Measurements from ENCODE around the gene GABBR2.

DNA sequence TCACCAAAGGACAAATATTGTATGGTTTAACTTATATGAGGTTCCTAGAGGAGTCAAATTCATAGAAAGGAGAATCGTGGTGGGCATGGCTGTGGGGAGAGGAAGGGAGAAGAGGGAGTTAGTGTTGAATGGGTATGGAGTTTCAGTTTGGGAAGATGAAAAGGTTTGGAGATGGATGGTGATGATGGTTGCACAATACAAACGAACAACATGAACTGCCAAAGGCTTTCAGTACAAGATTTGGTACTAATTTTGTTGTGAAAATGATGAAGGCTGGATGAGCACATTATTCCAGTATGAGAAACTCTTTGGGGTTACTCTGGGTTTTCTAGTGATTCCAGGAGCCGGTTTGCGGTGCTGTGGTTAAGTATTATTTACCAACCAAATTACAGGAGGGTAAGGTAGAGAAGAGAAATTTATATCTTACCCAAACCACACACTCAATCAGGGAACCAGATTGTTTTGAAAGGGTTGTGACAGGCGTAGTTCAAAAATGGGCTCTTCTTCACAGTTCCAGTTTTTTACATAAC, 341.3 kb downstream of the GABBR2 start:
- TF ChIP-seq, protein P1, sequence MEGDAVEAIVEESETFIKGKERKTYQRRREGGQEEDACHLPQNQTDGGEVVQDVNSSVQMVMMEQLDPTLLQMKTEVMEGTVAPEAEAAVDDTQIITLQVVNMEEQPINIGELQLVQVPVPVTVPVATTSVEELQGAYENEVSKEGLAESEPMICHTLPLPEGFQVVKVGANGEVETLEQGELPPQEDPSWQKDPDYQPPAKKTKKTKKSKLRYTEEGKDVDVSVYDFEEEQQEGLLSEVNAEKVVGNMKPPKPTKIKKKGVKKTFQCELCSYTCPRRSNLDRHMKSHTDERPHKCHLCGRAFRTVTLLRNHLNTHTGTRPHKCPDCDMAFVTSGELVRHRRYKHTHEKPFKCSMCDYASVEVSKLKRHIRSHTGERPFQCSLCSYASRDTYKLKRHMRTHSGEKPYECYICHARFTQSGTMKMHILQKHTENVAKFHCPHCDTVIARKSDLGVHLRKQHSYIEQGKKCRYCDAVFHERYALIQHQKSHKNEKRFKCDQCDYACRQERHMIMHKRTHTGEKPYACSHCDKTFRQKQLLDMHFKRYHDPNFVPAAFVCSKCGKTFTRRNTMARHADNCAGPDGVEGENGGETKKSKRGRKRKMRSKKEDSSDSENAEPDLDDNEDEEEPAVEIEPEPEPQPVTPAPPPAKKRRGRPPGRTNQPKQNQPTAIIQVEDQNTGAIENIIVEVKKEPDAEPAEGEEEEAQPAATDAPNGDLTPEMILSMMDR (IDR thresholded peaks at IDR 0.05), result no peak
- no peak for TF ChIP-seq POLR2A (IDR thresholded peaks at IDR 0.05)
